ENCODE results near the gene KRT15. TPM values are rescaled to one million over a fixed set of nuclear protein-coding genes. Genes with fewer than 3 reads are reported as not detected.

Gene KRT15
- total RNA-seq, 4 donors from 2014 or later, result 802 to 1,380 (median 1,140) TPM

GRCh38 chr17:41478237-41478636, 40.5 kb downstream of the KRT15 start:
- intact Hi-C loops (cut with DNase I; ENCODE audit: low total_unique reads), result no loop called here
- DNase-seq (ENCODE audit: low spot score in 2 of 2), result no peak
- 83 to 96% methylated on average over 4 to 8 of the region's 8 CpGs for WGBS, 2 donors
- TF ChIP-seq CTCF (IDR thresholded peaks at IDR 0.05), result no peak
- TF ChIP-seq POLR2A (IDR thresholded peaks at IDR 0.05), result no peak
- no peak overlapping the region for H3K4me3 ChIP-seq (ENCODE audit: low read depth, poor library complexity, severe bottlenecking)

- 87 to 90% methylated on average over 22 of the region's 22 CpGs for WGBS, 2 donors
- no peak for DNase-seq (ENCODE audit: low spot score in 2 of 2)
- intact Hi-C loops (cut with DNase I; ENCODE audit: low total_unique reads), result no loop called here
- TF ChIP-seq CTCF (IDR thresholded peaks at IDR 0.05), result no peak
- TF ChIP-seq POLR2A (IDR thresholded peaks at IDR 0.05), result no peak
- no peak overlapping the region for H3K4me3 ChIP-seq (ENCODE audit: low read depth, poor library complexity, severe bottlenecking)
Measured at GRCh38 chr17:41476866-41477815, 41.5 kb downstream of the KRT15 start.

- no peak for DNase-seq (ENCODE audit: low spot score in 2 of 2)
- intact Hi-C loops (cut with DNase I; ENCODE audit: low total_unique reads), result no loop called here
- no peak overlapping the region for H3K4me3 ChIP-seq (ENCODE audit: low read depth, poor library complexity, severe bottlenecking)
- 91 to 92% methylated on average over 4 of the region's 4 CpGs for WGBS, 2 donors
- TF ChIP-seq CTCF (IDR thresholded peaks at IDR 0.05) (no peak), POLR2A (IDR thresholded peaks at IDR 0.05) (no peak)
Measured at GRCh38 chr17:41475421-41475820, 43.3 kb downstream of the KRT15 start.

- no peak for DNase-seq (ENCODE audit: low spot score in 2 of 2)
- H3K4me3 ChIP-seq (ENCODE audit: low read depth, poor library complexity, severe bottlenecking), result no peak overlapping the region
- TF ChIP-seq POLR2A (IDR thresholded peaks at IDR 0.05) (no peak), CTCF (IDR thresholded peaks at IDR 0.05) (no peak)
- intact Hi-C loops (cut with DNase I; ENCODE audit: low total_unique reads), result no loop called here
- 66 to 72% methylated on average over 8 of the region's 8 CpGs for WGBS, 2 donors
Measured at GRCh38 chr17:41474863-41475262, 43.8 kb downstream of the KRT15 start.

- intact Hi-C loops (cut with DNase I; ENCODE audit: low total_unique reads), result no loop called here
- H3K4me3 ChIP-seq (ENCODE audit: low read depth, poor library complexity, severe bottlenecking), result no peak overlapping the region
Measured at GRCh38 chr17:41468346-41468745, 50.3 kb downstream of the KRT15 start.

More at GRCh38 chr17:41468346-41468745, 50.3 kb downstream of the KRT15 start:
- TF ChIP-seq CTCF (IDR thresholded peaks at IDR 0.05) (no peak), POLR2A (IDR thresholded peaks at IDR 0.05) (no peak)
- DNase-seq (ENCODE audit: low spot score in 2 of 2), result no peak

Data from lower leg skin (tissue), 4 donors.